MM.1S (cell line): ENCODE results near the gene ABCC6.
"Not testable (repeated sequence)": the region's sequence is repeated elsewhere in the genome, so short reads cannot be mapped to it uniquely, and the experiment has no call there.

Experiments
- DNase-seq: peaks from one replicate; pipeline ENCODE4 v3.0.0-alpha.2; 2015
- H2AFZ ChIP-seq: fragments of 300-600 bp; sonication (generic); 2 replicates; pipeline ENCODE4 v1.6.0; 2016; ENCODE audit warnings: antibody characterized with exemption, low read length
- H3F3A ChIP-seq: fragments of 300-600 bp; sonication (generic); 2 replicates; pipeline ENCODE4 v1.6.1; 2016; ENCODE audit warnings: mild to moderate bottlenecking, antibody characterized with exemption, low read length, moderate library complexity, mixed read lengths; ENCODE audit not compliant: insufficient read depth
- H3K27ac ChIP-seq: fragments of 300-600 bp; sonication (generic); 2 replicates; pipeline ENCODE4 v1.5.1; 2016; ENCODE audit warnings: mild to moderate bottlenecking, low read length
- H3K27me3 ChIP-seq: fragments of 300-600 bp; sonication (generic); replicated peaks from 2 replicates; pipeline ENCODE4 v1.6.0; 2016; ENCODE audit warnings: low read length; ENCODE audit not compliant: insufficient read depth
- H3K36me3 ChIP-seq: fragments of 300-600 bp; sonication (generic); replicated peaks from 2 replicates; pipeline ENCODE4 v1.6.1; 2016; ENCODE audit warnings: mild to moderate bottlenecking, low read length, mixed read lengths; ENCODE audit not compliant: insufficient read depth
- H3K4me1 ChIP-seq: fragments of 300-600 bp; sonication (generic); 2 replicates; pipeline ENCODE4 v1.6.1; 2016; ENCODE audit warnings: low read length, mixed read lengths
- H3K4me2 ChIP-seq: fragments of 300-600 bp; sonication (generic); 2 replicates; pipeline ENCODE4 v1.6.0; 2016; ENCODE audit warnings: low read depth, low read length
- H3K4me3 ChIP-seq: fragments of 300-600 bp; sonication (generic); 2 replicates; pipeline ENCODE4 v1.5.1; 2016; ENCODE audit warnings: low read length, mixed read lengths
- H3K79me2 ChIP-seq: fragments of 300-600 bp; sonication (generic); 2 replicates; pipeline ENCODE4 v1.6.1; 2016; ENCODE audit warnings: mixed run types, low read length, mixed read lengths
- H3K9ac ChIP-seq: fragments of 300-600 bp; sonication (generic); 2 replicates; pipeline ENCODE4 v1.6.1; 2016; ENCODE audit warnings: low read length, mixed read lengths
- H3K9me2 ChIP-seq: fragments of 300-600 bp; sonication (generic); replicated peaks from 2 replicates; pipeline ENCODE4 v1.6.1; 2016; ENCODE audit warnings: mild to moderate bottlenecking, low read length, mixed read lengths; ENCODE audit not compliant: insufficient read depth
- H3K9me3 ChIP-seq: fragments of 300-600 bp; sonication (generic); replicated peaks from 2 replicates; pipeline ENCODE4 v1.6.1; 2016; ENCODE audit warnings: mild to moderate bottlenecking, low read length, mixed read lengths; ENCODE audit not compliant: insufficient read depth
- H4K20me1 ChIP-seq: fragments of 300-600 bp; sonication (generic); 2 replicates; pipeline ENCODE4 v1.6.1; 2016; ENCODE audit warnings: mild to moderate bottlenecking, low read length, moderate library complexity, mixed read lengths; ENCODE audit not compliant: insufficient read depth
- CTCF ChIP-seq: fragments of 300-600 bp; sonication (generic); IDR thresholded peaks from 2 replicates; pipeline ENCODE4 v1.5.1; 2016; ENCODE audit warnings: antibody characterized with exemption, low read length, mixed read lengths
- EZH2 ChIP-seq: fragments of 300-600 bp; sonication (generic); optimal IDR thresholded peaks from 2 replicates; pipeline ENCODE3; 2017; ENCODE audit warnings: low read depth, mild to moderate bottlenecking, antibody characterized with exemption, low read length, mixed read lengths
- EZH2phosphoT487 ChIP-seq: fragments of 300-600 bp; sonication (generic); IDR thresholded peaks from 2 replicates; pipeline ENCODE4 v1.6.1; 2018; ENCODE audit warnings: antibody characterized with exemption, low read length

The ABCC6 gene

DNA sequence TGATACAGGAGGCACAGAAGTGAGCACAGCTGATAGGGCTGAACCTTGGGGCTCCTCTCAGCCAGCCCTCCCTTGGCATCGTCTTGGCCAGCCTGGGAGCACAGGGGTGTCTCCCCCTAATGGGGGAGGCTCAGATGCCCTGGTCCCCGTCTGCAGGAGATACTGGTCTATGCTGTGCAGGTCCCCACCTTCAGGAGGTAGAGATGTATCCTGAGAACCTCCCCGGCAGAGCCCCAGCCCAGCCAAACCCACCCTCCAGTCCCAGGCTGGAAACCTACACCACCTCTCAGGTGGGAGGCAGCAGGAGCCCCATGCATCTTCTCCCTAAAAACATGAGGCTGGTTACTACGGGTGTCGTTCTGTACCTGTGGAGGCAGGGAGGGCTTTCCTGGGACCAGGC, 38.7 kb downstream of the ABCC6 start:
- H3K4me1 ChIP-seq = no peaks in the 10 kb centered on the region

GRCh38 chr16:16183562-16183961, 39.7 kb downstream of the ABCC6 start:
- Histone ChIP-seq H3K9ac (no peak overlapping the region), H3K4me2 (no peak overlapping the region), H2AFZ (no peak overlapping the region), H3K9me2 (no peaks in the 10 kb centered on the region), H3K27ac (no peak overlapping the region), H3K9me3 (no peaks in the 10 kb centered on the region), H3F3A (no peaks in the 10 kb centered on the region), H4K20me1 (no peaks in the 10 kb centered on the region), H3K4me1 (no peaks in the 10 kb centered on the region), H3K27me3 (no peaks in the 10 kb centered on the region), H3K4me3 (no peak overlapping the region), H3K79me2 (no peaks in the 10 kb centered on the region), H3K36me3 (no peaks in the 10 kb centered on the region)
- no peak for DNase-seq
- TF ChIP-seq CTCF = peak; percentile 36
- TF ChIP-seq EZH2phosphoT487 = no peak
- no peak for TF ChIP-seq EZH2

More for the DNA sequence above, 38.7 kb downstream of the ABCC6 start:
- no peaks in the 10 kb centered on the region for H3F3A ChIP-seq
- no peaks in the 10 kb centered on the region for H4K20me1 ChIP-seq
- TF ChIP-seq EZH2phosphoT487 (no peak), CTCF (no peak), EZH2 (no peak)
- H2AFZ ChIP-seq = no peak overlapping the region
- no peak overlapping the region for H3K27ac ChIP-seq
- H3K27me3 ChIP-seq = no peaks in the 10 kb centered on the region
- H3K4me3 ChIP-seq = no peak overlapping the region
- no peaks in the 10 kb centered on the region for H3K79me2 ChIP-seq
- H3K4me2 ChIP-seq = no peak overlapping the region
- H3K9me3 ChIP-seq = no peaks in the 10 kb centered on the region
- H3K9me2 ChIP-seq = no peaks in the 10 kb centered on the region
- DNase-seq = no peak
- H3K36me3 ChIP-seq = no peaks in the 10 kb centered on the region
- no peak overlapping the region for H3K9ac ChIP-seq

- Histone ChIP-seq H3K27me3 (no peaks in the 10 kb centered on the region), H3K9me3 (no peaks in the 10 kb centered on the region), H4K20me1 (no peaks in the 10 kb centered on the region), H3K4me2 (no peak overlapping the region), H3K4me3 (no peak overlapping the region), H3K9ac (no peak overlapping the region), H3K36me3 (no peaks in the 10 kb centered on the region), H2AFZ (no peak overlapping the region), H3K27ac (no peak overlapping the region), H3K4me1 (no peaks in the 10 kb centered on the region), H3K9me2 (no peaks in the 10 kb centered on the region), H3K79me2 (no peaks in the 10 kb centered on the region), H3F3A (no peaks in the 10 kb centered on the region)
- TF ChIP-seq EZH2phosphoT487 (no peak), CTCF (no peak), EZH2 (no peak)
- DNase-seq = no peak
These were observed 40.4 kb downstream of the ABCC6 start for GRCh38 chr16:16182918-16183317.

DNA sequence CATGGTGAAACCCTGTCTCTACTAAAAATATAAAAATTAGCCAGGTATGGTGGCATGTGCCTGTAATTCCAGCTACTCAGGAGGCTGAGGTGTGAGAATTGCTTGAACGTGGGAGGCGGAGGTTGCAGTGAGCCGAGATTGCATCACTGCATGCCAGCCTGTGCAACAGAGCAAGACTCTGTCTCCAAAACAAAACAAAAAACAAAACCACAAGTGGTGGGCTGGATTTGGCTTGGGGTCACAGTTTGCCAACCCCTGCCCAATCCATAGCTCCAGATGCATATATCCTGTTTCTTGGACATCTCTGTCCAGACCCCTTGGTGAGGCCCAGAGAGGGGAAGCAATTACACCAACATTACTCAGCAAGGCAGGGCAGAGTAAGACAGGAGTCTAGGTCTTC, 41.5 kb downstream of the ABCC6 start:
- H3K27ac ChIP-seq, H2AFZ ChIP-seq, H3K36me3 ChIP-seq, H3K4me1 ChIP-seq, H3K79me2 ChIP-seq, H3K9me3 ChIP-seq, H3F3A ChIP-seq, H3K4me3 ChIP-seq, H3K27me3 ChIP-seq, H3K4me2 ChIP-seq, H3K9me2 ChIP-seq, H4K20me1 ChIP-seq, DNase-seq, H3K9ac ChIP-seq: not testable (repeated sequence)
